K562 (cell line): Measurements from ENCODE around the gene RHOBTB3. TPM values are rescaled to one million over a fixed set of nuclear protein-coding genes. Genes with fewer than 3 reads are reported as not detected.

Experiments
- DEAF1 ChIP-seq: fragments of 450-650 bp; formaldehyde crosslinking; IDR thresholded peaks from 2 replicates; pipeline ENCODE4 v1.4.0; 2020; ENCODE audit warnings: mild to moderate bottlenecking, moderate library complexity
- ELF4 ChIP-seq: fragments of 450-650 bp; formaldehyde crosslinking; IDR thresholded peaks from 2 replicates; pipeline ENCODE4 v1.4.0; 2022; ENCODE audit warnings: missing genetic modification characterization
- MAFG ChIP-seq: fragments of 450-650 bp; conservative IDR thresholded peaks from 2 replicates; pipeline ENCODE4 v1.6.1; 2016; ENCODE audit warnings: missing genetic modification characterization, missing compliant biosample characterization
- MLLT1 ChIP-seq, 2 experiments: fragments of 450-650 bp; IDR thresholded peaks; 2 replicates each; pipeline ENCODE4 v1.6.1; 2016
- NCOA2 ChIP-seq, 2 experiments: fragments of 450-650 bp; IDR thresholded peaks; 2 replicates each; pipeline ENCODE4 v1.6.1; 2018; ENCODE audit warnings: mild to moderate bottlenecking in 2 of 2, moderate library complexity in 1 of 2; ENCODE audit not compliant: partially characterized antibody in 2 of 2
- SREBF2 ChIP-seq: sonication (generic); formaldehyde crosslinking; IDR thresholded peaks from 2 replicates; pipeline ENCODE4 v1.4.0; 2020; ENCODE audit warnings: mild to moderate bottlenecking, missing genetic modification reagents
- STAT6 ChIP-seq: sonication (generic); formaldehyde crosslinking; IDR thresholded peaks from 2 replicates; pipeline ENCODE4 v1.8.1; 2023; ENCODE audit warnings: mild to moderate bottlenecking, missing genetic modification reagents
- ZNF175 ChIP-seq: fragments of 200-800 bp; sonication (Bioruptor generic); IDR thresholded peaks from 2 replicates; pipeline ENCODE4 v1.6.1; 2016; ENCODE audit warnings: low read depth, mild to moderate bottlenecking, missing genetic modification characterization, missing compliant biosample characterization
- ZNF407 ChIP-seq: fragments of 450-650 bp; IDR thresholded peaks from 2 replicates; pipeline ENCODE4 v1.6.1; 2016; ENCODE audit warnings: low read depth
- polyA plus RNA-seq, 8 experiments: library from polyadenylated mRNA; depleted of rRNA in 4 of 8; stranded (reverse) in 5 of 8; unstranded in 3 of 8; fragments of >200 nt; fragmentation: Nextera tagmentation in 2 of 8; fragmentation: Illumina TruSeq in 1 of 8; extraction: Ambion mirVana in 2 of 8; extraction: Trizol in 1 of 8; gene quantifications; 2 replicates each; pipeline versions ENCODE4 v1.2.1 to v1.2.3, GENCODE V29; 2011 to 2014; ENCODE audit warnings: inconsistent platforms in 1 of 8, missing spikeins in 1 of 8
- total RNA-seq, 7 experiments: library from RNA; depleted of rRNA in 6 of 7; stranded (reverse); fragments of >200 nt in 6 of 7; fragmentation: Illumina TruSeq in 2 of 7; extraction: Trizol in 2 of 7; gene quantifications; 2 replicates each; pipeline versions ENCODE4 v1.2.1 to v1.2.3, GENCODE V29; 2011 to 2021; ENCODE audit warnings: low replicate concordance in 1 of 7

The RHOBTB3 gene
- total and polyA plus RNA-seq, 9 of the 15 experiments (the other 6 are each of a cell fraction or from before 2014, with no cell fraction given) = 39.7 to 143 (median 115) TPM

- TF ChIP-seq ZNF407 (no peak), STAT6 (no peak), DEAF1 (CRISPR knock-in tag) (peak; percentile 9; the same call in 1 of the 2 replicates), ZNF175 (CRISPR knock-in tag) (peak; percentile 51; the same call in 1 of the 2 replicates), ELF4 (CRISPR knock-in tag) (peak; percentile 70), NCOA2 (IDR thresholded peaks at IDR 0.05; ENCODE audit: partially characterized antibody in 2 of 2) (peak in 1 of 2 experiments; percentile 12), MLLT1 (IDR thresholded peaks at IDR 0.05) (peak; percentile 99 to 100), SREBF2 (CRISPR knock-in tag) (no peak), MAFG (tag) (no peak)
Observed at GRCh38 chr5:95729115-95730010, 1.8 kb upstream of the RHOBTB3 start (continued).
